Measurements from ENCODE around the gene PLXDC2. TPM values are rescaled to one million over a fixed set of nuclear protein-coding genes. Genes with fewer than 3 reads are reported as not detected.

Gene PLXDC2
- total and polyA plus RNA-seq, 2 experiments from 2014 or later: 13.5 to 19.4 TPM

GRCh38 chr10:20142311-20142710 lies 326.1 kb downstream of the PLXDC2 start:
- peaks cover 10% of the 10 kb centered on the region; the same call in 2 of the 3 replicates for H3K36me3 Mint-ChIP-seq (ENCODE audit: low read depth)
- no peak overlapping the region for H3K4me3 Mint-ChIP-seq
- H3K27ac ChIP-seq (ENCODE audit: low read depth): no peak overlapping the region
- no peak overlapping the region for H3K4me2 ChIP-seq
- H3K9me2 ChIP-seq (ENCODE audit: insufficient read depth): no peaks in the 10 kb centered on the region
- peaks cover 9% of the 10 kb centered on the region; the same call in 1 of the 3 replicates for H3K9me3 Mint-ChIP-seq
- DNase-seq (ENCODE audit: low spot score): no peak
- no peaks in the 10 kb centered on the region for H4K20me1 ChIP-seq (replicated peaks; ENCODE audit: insufficient read depth)
- no peaks in the 10 kb centered on the region for H3F3A ChIP-seq (replicated peaks; ENCODE audit: low read depth)
- no peak overlapping the region for H3K4me3 ChIP-seq
- no peaks in the 10 kb centered on the region for H3K36me3 ChIP-seq (ENCODE audit: insufficient read depth)
- no peak overlapping the region for H3K27ac Mint-ChIP-seq
- H3K27me3 ChIP-seq (ENCODE audit: insufficient read depth): no peaks in the 10 kb centered on the region
- no peak for TF ChIP-seq EZH2phosphoT487 (IDR thresholded peaks at IDR 0.05; ENCODE audit: unreplicated experiment)
- no peak for TF ChIP-seq STAT1 (IDR thresholded peaks at IDR 0.05; ENCODE audit: unreplicated experiment)
- no peak for TF ChIP-seq ZNF331 (CRISPR knock-in tag; IDR thresholded peaks at IDR 0.05; ENCODE audit: low read depth)
- TF ChIP-seq ZNF114 (CRISPR knock-in tag; IDR thresholded peaks at IDR 0.05): no peak
- no peak for TF ChIP-seq JUNB (IDR thresholded peaks at IDR 0.05; ENCODE audit: unreplicated experiment)
- TF ChIP-seq POLR2AphosphoS5 (IDR thresholded peaks at IDR 0.05; ENCODE audit: low read depth): no peak
- no peak for TF ChIP-seq CREB1 (CRISPR knock-in tag; IDR thresholded peaks at IDR 0.05; ENCODE audit: low read depth)
- TF ChIP-seq, protein P1, sequence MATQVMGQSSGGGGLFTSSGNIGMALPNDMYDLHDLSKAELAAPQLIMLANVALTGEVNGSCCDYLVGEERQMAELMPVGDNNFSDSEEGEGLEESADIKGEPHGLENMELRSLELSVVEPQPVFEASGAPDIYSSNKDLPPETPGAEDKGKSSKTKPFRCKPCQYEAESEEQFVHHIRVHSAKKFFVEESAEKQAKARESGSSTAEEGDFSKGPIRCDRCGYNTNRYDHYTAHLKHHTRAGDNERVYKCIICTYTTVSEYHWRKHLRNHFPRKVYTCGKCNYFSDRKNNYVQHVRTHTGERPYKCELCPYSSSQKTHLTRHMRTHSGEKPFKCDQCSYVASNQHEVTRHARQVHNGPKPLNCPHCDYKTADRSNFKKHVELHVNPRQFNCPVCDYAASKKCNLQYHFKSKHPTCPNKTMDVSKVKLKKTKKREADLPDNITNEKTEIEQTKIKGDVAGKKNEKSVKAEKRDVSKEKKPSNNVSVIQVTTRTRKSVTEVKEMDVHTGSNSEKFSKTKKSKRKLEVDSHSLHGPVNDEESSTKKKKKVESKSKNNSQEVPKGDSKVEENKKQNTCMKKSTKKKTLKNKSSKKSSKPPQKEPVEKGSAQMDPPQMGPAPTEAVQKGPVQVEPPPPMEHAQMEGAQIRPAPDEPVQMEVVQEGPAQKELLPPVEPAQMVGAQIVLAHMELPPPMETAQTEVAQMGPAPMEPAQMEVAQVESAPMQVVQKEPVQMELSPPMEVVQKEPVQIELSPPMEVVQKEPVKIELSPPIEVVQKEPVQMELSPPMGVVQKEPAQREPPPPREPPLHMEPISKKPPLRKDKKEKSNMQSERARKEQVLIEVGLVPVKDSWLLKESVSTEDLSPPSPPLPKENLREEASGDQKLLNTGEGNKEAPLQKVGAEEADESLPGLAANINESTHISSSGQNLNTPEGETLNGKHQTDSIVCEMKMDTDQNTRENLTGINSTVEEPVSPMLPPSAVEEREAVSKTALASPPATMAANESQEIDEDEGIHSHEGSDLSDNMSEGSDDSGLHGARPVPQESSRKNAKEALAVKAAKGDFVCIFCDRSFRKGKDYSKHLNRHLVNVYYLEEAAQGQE (IDR thresholded peaks at IDR 0.05; ENCODE audit: unreplicated experiment): no peak
- TF ChIP-seq, protein P2, sequence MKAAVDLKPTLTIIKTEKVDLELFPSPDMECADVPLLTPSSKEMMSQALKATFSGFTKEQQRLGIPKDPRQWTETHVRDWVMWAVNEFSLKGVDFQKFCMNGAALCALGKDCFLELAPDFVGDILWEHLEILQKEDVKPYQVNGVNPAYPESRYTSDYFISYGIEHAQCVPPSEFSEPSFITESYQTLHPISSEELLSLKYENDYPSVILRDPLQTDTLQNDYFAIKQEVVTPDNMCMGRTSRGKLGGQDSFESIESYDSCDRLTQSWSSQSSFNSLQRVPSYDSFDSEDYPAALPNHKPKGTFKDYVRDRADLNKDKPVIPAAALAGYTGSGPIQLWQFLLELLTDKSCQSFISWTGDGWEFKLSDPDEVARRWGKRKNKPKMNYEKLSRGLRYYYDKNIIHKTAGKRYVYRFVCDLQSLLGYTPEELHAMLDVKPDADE (IDR thresholded peaks at IDR 0.05): no peak
- no peak for TF ChIP-seq EZH2 (IDR thresholded peaks at IDR 0.05; ENCODE audit: low read depth, unreplicated experiment)
- no peak for TF ChIP-seq CTCF (conservative IDR thresholded peaks at IDR 0.05; ENCODE audit: low read depth in 2 of 2)
- no peak for TF ChIP-seq NANOG (IDR thresholded peaks at IDR 0.05; ENCODE audit: borderline replicate concordance)
- TF ChIP-seq ZNF462 (CRISPR knock-in tag; IDR thresholded peaks at IDR 0.05): no peak
- H3K27me3 Mint-ChIP-seq (ENCODE audit: insufficient read depth, low read depth, poor library complexity): no peaks in the 10 kb centered on the region
- H3K4me1 Mint-ChIP-seq: peaks cover 5% of the 10 kb centered on the region; the same call in 1 of the 3 replicates
- H3K79me2 ChIP-seq (replicated peaks; ENCODE audit: insufficient read depth): no peaks in the 10 kb centered on the region
- ATAC-seq: no peak
- H3K4me1 ChIP-seq (ENCODE audit: insufficient read depth): no peaks in the 10 kb centered on the region
- H2AFZ ChIP-seq: no peak overlapping the region
